ENCODE data around the gene ZNF780B.

- no peak for TF ChIP-seq CTCF (IDR thresholded peaks at IDR 0.05; ENCODE audit: poor library complexity)
- TF ChIP-seq EZH2 (IDR thresholded peaks at IDR 0.05; ENCODE audit: borderline replicate concordance), result no peak
- TF ChIP-seq EZH2phosphoT487 (IDR thresholded peaks at IDR 0.05; ENCODE audit: low read depth, severe bottlenecking, unreplicated experiment), result no peak
Measured at GRCh38 chr19:40080289-40080688, 24.3 kb upstream of the ZNF780B start.

Measured in hepatocyte (in vitro differentiated cells).